GM21576 (cell line): ENCODE results near the gene SSBP2.
A peak's percentile ranks its signal among the peaks of the same experiment; 100 is the strongest.

Experiments
- ATAC-seq: cut with Tn5 transposase; IDR thresholded peaks from one replicate; pipeline ENCODE4 v1.9.1; 2021; ENCODE audit warnings: mild to moderate bottlenecking, moderate library complexity; ENCODE audit not compliant: unreplicated experiment

SSBP2 gene

GRCh38 chr5:81767938-81768337 lies 17.0 kb upstream of the SSBP2 start:
- no peak for ATAC-seq

- ATAC-seq = no peak
Observed at GRCh38 chr5:81767097-81767496, 16.2 kb upstream of the SSBP2 start.

DNA sequence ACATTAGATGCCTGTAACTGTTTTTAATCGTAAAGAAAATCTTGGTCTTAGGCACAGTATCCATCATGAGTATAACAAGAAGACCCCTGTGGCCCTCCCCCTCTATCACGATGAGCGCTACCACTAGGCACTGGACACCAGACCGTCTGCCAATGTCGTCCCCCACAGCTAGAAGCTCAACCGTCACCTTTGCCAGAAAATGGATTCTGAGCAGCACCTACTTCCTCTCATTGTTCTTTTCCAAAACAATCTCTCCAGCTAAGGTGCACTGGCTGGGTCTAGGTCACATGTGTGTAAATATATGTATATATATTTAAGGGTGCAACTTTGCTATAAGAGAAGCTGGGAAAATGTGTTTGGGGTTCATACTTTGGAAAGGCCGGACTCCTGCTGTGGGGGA lies 15.7 kb upstream of the SSBP2 start:
- no peak for ATAC-seq

- no peak for ATAC-seq
Observed at GRCh38 chr5:81763294-81763928, 12.5 kb upstream of the SSBP2 start.

DNA sequence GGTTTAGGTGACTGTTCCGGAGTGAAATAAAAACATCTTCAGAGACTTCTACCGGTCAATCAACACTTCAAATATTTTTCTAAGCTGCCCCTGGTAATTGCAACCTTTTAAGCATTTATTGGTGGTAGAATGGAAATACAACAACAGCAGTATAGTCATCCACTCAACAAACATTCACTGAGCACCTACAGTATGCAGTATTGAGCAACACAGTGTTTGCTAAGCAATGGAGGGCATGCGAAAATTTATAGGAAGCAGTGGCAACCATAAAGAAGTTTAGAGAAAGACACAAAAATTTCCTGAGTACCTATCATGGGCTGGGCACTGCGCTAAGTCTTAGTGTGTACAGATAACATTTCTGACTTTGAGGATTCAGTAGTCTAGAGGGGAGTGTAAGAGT lies 12.0 kb upstream of the SSBP2 start:
- ATAC-seq = no peak

- ATAC-seq = no peak
Observed at GRCh38 chr5:81762401-81762800, 11.5 kb upstream of the SSBP2 start.

GRCh38 chr5:81761970-81762369 lies 11.1 kb upstream of the SSBP2 start:
- ATAC-seq = no peak

DNA sequence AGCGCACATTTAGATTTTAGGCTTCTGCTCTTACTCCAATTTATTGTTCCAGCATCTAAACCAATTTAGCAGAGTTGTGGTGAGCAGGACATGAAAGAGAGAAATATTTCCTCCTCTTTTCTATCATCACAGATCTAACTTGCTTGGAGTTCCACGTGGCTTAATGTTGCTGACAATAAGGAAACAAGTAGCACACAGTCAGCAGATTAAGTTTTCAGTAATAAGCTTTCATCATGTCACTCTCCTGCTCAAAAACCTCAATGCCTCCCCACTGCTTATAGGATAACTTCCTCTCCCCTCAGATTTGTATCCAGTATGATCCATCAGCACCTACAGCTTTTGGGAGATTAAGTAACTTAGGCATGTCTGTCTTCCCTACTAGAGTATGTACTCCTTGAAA lies 10.4 kb upstream of the SSBP2 start:
- no peak for ATAC-seq

- ATAC-seq = no peak
Observed at GRCh38 chr5:81760521-81760920, 9.6 kb upstream of the SSBP2 start.

DNA sequence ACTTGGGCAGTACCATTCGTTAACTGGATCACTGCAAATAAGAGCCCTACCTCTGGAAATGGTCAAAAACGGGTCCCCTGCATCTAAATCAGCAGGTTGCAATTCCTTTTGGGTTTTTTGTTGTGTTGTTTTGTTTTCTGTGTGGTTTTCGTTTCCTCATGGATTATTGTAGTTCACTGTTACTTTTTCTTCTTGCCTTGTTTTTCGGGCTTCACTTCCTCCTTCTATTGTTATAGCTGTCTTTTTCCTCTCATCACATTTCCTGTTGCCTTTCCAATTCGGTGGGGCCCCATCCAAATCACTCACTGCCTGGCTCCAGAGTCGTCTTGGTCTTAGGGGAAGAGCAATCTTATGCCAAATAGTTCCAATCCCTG lies 8.7 kb upstream of the SSBP2 start:
- no peak for ATAC-seq

DNA sequence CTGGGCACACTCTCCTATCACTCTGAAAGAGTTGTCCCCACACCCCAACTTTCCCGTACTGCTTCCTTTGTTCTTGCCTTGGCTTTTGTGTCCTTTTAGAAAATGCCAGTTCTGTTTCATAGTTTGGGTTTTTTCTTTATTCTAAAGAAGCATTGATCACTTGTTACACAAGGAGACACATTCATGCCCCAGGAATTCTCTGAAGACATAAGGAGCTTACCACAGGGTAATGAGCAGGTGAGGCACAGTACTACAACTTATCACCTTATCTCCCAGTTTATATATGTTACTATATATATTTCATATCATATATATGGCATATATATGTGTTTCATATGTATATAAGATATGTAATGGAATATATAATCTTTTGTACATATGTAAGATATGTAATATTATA lies 6.5 kb upstream of the SSBP2 start:
- no peak for ATAC-seq

- no peak for ATAC-seq
Observed at GRCh38 chr5:81756016-81756415, 5.1 kb upstream of the SSBP2 start.

DNA sequence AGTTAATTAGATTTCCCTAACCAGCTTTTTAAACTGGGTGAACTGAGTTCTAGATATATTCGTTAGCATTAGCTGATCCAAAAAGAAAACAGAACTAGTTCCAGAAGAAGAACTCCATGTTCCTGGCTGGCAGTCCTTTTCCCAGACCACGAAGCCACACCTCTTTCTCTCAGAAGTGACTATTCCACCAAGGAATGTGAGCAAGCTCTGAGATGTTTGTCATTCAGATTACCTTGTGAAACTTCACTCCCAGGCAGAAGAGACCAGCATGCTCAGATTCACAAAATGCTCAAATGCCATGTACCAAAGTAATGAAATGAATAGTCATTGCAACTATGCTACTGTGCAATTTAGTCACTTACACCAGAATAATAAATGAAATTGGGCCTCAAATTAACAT lies 4.4 kb upstream of the SSBP2 start:
- no peak for ATAC-seq

- no peak for ATAC-seq
Observed at GRCh38 chr5:81754621-81755020, 3.7 kb upstream of the SSBP2 start.

- ATAC-seq = no peak
Observed at GRCh38 chr5:81753429-81753828, 2.5 kb upstream of the SSBP2 start.

GRCh38 chr5:81752644-81752963 lies 1.7 kb upstream of the SSBP2 start:
- no peak for ATAC-seq

DNA sequence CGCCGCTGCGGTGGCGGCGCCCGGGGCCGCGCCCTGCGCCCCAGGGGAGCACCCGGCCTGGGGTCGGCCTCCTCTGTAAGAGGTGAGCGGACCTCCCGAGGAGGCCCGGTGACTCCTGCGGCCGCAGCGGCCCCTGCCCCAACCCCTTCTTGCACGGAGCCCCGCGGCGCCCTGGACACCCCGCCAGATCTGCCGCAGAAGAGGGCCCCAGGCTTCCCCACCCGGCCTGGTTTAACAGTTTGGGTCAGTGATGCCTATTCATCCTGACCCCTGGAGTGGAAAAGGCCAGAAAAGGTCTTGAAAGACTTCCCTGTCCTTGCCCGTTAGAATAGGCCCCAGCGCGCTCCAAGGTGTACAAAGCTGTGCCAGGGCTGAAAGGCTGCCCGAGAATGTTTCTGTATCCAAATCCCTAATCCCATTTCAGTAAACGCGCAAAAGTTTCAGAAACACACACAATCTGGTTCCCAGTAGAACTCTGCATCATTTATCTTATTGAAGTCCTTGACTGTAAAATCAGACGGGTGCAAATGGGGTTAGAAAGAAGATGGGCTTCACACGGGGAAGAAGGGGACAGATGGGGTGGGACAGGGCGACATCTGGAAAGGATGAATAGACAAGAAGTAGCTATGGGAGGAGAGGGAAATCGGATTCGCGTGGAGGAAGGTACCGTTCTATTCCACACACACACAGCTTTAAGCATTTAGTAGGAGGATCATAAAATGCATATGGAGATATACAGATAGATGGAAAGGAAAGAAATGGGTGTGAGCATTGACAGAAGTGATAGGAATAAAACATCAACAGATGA lies 1.1 kb upstream of the SSBP2 start:
- no peak for ATAC-seq

DNA sequence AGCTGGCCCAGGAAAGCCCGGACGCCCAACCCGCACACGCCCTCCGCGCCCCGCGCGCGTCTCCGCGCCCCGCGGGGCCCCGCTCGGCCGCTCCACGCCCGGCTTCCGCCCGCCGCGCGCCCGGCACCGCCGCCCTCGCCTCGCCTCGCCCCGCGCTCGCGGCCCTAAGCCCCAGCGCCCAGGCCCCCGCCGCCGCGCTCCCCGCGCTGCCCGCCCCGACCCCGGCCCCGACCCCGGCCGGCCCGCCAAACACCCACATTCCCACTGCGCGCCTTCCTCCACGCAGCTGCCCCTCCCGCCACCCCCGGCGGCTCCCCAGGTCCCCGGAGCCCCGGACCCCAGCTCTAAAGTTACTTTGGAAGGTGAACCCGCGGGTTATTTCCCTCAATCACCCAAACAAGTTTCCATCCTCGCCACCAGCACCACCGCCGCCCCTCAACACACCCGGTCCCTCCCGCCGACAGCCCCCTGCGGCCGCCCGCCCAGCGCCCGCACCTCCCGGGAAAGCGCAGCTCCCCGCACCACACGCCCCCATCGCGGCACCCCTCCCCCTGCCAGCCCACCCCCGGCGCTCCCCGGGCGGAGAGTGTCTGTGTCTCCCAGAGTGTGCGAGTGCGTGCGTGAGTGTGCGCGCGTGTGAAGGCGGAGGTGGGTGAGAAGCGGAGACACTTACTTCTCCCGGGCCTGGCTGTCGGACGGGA lies 439 bp downstream of the SSBP2 start:
- no peak for ATAC-seq

DNA sequence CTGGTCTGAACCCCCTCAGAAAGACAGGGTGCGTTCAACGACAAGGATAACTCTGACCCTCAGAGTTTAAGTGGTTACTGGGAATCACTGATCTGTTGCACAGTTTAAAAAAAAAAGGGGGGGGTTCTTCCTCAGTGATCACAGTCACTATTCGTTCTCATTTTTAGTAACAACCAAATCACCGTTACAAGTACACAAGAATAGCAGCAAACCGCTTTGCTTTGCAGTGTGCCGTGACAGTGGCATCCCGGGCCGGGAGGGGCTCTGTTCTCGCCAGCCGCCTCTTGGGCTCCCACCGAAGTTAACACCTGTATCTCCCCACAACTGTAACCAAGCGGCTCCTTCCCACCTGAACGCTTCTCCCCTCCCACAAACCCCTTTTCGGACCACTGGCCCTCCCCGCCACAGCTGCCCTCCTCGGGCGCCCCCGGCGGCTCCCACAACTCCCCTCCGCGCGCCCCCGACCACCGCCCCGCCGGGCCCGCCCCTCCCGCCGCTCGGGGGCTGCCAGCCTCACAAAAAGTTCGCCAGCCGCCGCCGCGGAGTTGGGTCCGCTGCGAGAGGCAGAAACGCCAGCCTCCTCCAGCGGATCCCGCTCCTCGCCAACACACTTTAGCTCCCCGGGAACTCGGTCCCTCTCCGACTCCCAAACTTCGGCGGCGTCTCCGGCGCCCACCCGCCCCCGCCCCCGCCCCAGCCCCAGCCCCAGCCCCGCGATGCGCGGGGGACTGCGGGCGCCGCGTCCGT lies 1.2 kb downstream of the SSBP2 start:
- ATAC-seq = peak; percentile 43

DNA sequence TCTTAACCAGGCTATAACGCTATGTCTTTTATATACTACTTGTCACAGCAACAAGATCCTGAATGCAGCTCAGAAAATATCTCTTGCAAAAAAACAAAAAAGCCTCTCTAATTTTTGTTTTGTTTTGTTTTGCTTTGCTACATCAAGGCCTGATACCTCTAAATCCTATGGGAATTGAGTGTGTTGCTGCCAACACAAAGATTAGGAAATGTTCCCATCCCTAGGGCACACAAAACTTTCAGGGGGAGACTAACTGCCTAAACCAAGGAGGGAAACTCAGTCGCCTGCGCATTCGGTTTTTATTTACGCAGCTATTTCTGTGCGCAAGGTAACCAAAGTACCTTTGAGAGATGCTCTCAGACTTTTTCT lies 1.7 kb downstream of the SSBP2 start:
- ATAC-seq = no peak

DNA sequence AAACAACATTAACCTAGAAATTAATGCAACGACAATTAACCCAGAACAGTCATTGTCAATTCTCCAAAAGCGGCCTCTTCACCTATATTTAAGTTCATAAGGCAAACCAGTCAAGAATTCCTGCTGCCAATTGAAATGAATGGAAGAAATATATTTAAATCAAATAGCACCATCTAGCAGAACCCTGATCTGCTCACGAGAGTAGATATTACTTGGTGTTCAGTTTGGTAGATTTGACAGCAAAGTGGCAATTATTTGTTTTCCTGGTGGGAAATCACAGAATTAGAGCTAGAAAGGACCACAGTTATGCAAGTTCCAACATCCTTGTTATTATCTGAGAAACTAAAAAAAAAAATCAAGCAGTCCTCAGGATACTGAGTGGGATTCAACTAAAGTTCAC lies 2.3 kb downstream of the SSBP2 start:
- ATAC-seq = no peak

GRCh38 chr5:81747030-81747429 lies 3.9 kb downstream of the SSBP2 start:
- no peak for ATAC-seq
